Activated CD8-positive, alpha-beta T cell treated with anti-CD3 and anti-CD28 coated beads for 36 hours (primary cell): Measurements from ENCODE around the gene SAMD11. TPM values are rescaled to one million over a fixed set of nuclear protein-coding genes. Genes with fewer than 3 reads are reported as not detected.

Experiments used
- ATAC-seq: fragments of 200-7000 bp; cut with Tn5 transposase; one replicate; pipeline ENCODE4 v1.10.0; 2021; ENCODE audit warnings: mild to moderate bottlenecking, moderate library complexity
- CTCF ChIA-PET: fragments of 350-600 bp; sonication (Branson Sonifier 250); formaldehyde crosslinking; loops from one replicate; lab custom pipeline; 2021; ENCODE audit warnings: antibody characterized with exemption; lab: Charles Lee
- POLR2A ChIA-PET: fragments of 350-600 bp; sonication (Branson Sonifier 250); formaldehyde crosslinking; loops from one replicate; lab custom pipeline; 2021; ENCODE audit warnings: antibody characterized with exemption; lab: Charles Lee
- DNase-seq: peaks from one replicate; pipeline ENCODE4 v3.0.0-alpha.2; 2020
- H3K27ac Mint-ChIP-seq: one replicate; pipeline ENCODE4 v1.8.0; 2021; ENCODE audit warnings: mild to moderate bottlenecking, mixed read lengths
- H3K27me3 Mint-ChIP-seq: one replicate; pipeline ENCODE4 v1.8.0; 2021; ENCODE audit warnings: mixed read lengths
- H3K36me3 Mint-ChIP-seq: one replicate; pipeline ENCODE4 v1.8.0; 2021; ENCODE audit warnings: low read depth, mixed read lengths
- H3K4me1 Mint-ChIP-seq: one replicate; pipeline ENCODE4 v1.8.0; 2021; ENCODE audit warnings: low read depth, mixed read lengths
- H3K4me3 Mint-ChIP-seq: one replicate; pipeline ENCODE4 v1.8.0; 2021; ENCODE audit warnings: mild to moderate bottlenecking, moderate library complexity, mixed read lengths
- H3K9me3 Mint-ChIP-seq: one replicate; pipeline ENCODE4 v1.8.0; 2021; ENCODE audit warnings: mixed read lengths
- CTCF ChIP-seq: fragments of 200-600 bp; IDR thresholded peaks from one replicate; pipeline ENCODE4 v1.8.0; 2022; ENCODE audit warnings: antibody characterized with exemption, mild to moderate bottlenecking
- intact Hi-C: fragments of 100-400 bp; cut with micrococcal nuclease; formaldehyde crosslinking; loops from one replicate; pipeline ENCODE4 v1.10.0; 2022
- total RNA-seq, 2 experiments: library from RNA; stranded (reverse); gene quantifications; one replicate each; pipeline ENCODE4 v1.2.3, GENCODE V29; 2021

SAMD11 gene
- total RNA-seq, 2 experiments from 2014 or later: not detected

GRCh38 chr1:910881-911721, 12.6 kb upstream of the SAMD11 start:
- H3K4me3 Mint-ChIP-seq: no peak overlapping the region
- peaks cover 37% of the 10 kb centered on the region for H3K27me3 Mint-ChIP-seq
- H3K36me3 Mint-ChIP-seq: no peaks in the 10 kb centered on the region
- ChIA-PET CTCF (interaction anchor here (1.1 kb wide), 1 partner anchor 27 kb away, joined by 3 read pairs; no protein-coding TSS in a partner anchor), POLR2A (no interaction called here)
- H3K27ac Mint-ChIP-seq: no peak overlapping the region
- intact Hi-C loops: no loop called here
- no peaks in the 10 kb centered on the region for H3K4me1 Mint-ChIP-seq
- TF ChIP-seq CTCF: no peak
- peak; percentile 64 for ATAC-seq
- no peaks in the 10 kb centered on the region for H3K9me3 Mint-ChIP-seq
- DNase-seq: peak; percentile 41

- no peaks in the 10 kb centered on the region for H3K4me1 Mint-ChIP-seq
- DNase-seq (no peak), ATAC-seq (no peak)
- peaks cover 28% of the 10 kb centered on the region for H3K27me3 Mint-ChIP-seq
- no peaks in the 10 kb centered on the region for H3K9me3 Mint-ChIP-seq
- no peak for TF ChIP-seq CTCF
- intact Hi-C loops: no loop called here
- no peaks in the 10 kb centered on the region for H3K36me3 Mint-ChIP-seq
- POLR2A ChIA-PET: no interaction called here
- CTCF ChIA-PET: interaction anchor here (1.1 to 1.4 kb wide), 2 partner anchors 26 to 90 kb away, joined by 3 read pairs; no protein-coding TSS in a partner anchor
- no peak overlapping the region for H3K27ac Mint-ChIP-seq
- H3K4me3 Mint-ChIP-seq: no peak overlapping the region
Observed at GRCh38 chr1:911875-912739, 11.6 kb upstream of the SAMD11 start.

- Mint-ChIP-seq H3K27me3 (peaks cover 24% of the 10 kb centered on the region), H3K4me1 (no peaks in the 10 kb centered on the region), H3K27ac (no peak overlapping the region), H3K9me3 (no peaks in the 10 kb centered on the region), H3K36me3 (no peaks in the 10 kb centered on the region), H3K4me3 (no peak overlapping the region)
- CTCF ChIA-PET: interaction anchor here (1.4 kb wide), 1 partner anchor 89 kb away, joined by 3 read pairs; no protein-coding TSS in a partner anchor
- POLR2A ChIA-PET: interaction anchor here (0.6 kb wide), 1 partner anchor 364 kb away, joined by 4 read pairs; no protein-coding TSS in a partner anchor
- no peak for TF ChIP-seq CTCF
- peak; percentile 30 for DNase-seq
- peak; percentile 65 for ATAC-seq
- intact Hi-C loops: no loop called here
Observed at GRCh38 chr1:912740-913301, 10.9 kb upstream of the SAMD11 start.

- no peaks in the 10 kb centered on the region for H3K36me3 Mint-ChIP-seq
- ChIA-PET POLR2A (interaction anchor here (0.6 kb wide), 1 partner anchor 363 kb away, joined by 4 read pairs; no protein-coding TSS in a partner anchor), CTCF (no interaction called here)
- no peak for DNase-seq
- no peaks in the 10 kb centered on the region for H3K9me3 Mint-ChIP-seq
- H3K4me1 Mint-ChIP-seq: no peaks in the 10 kb centered on the region
- no peak for TF ChIP-seq CTCF
- no peak overlapping the region for H3K27ac Mint-ChIP-seq
- peaks cover 20% of the 10 kb centered on the region for H3K27me3 Mint-ChIP-seq
- no peak for ATAC-seq
- intact Hi-C loops: no loop called here
- no peak overlapping the region for H3K4me3 Mint-ChIP-seq
Observed at GRCh38 chr1:913491-914130, 10.1 kb upstream of the SAMD11 start.
